HEK293 (cell line): ENCODE measurements around the gene ATXN7L3B.

ENCODE experiments used
- CTCF ChIP-seq: fragments of 450-650 bp; formaldehyde crosslinking; IDR thresholded peaks from 2 replicates; pipeline ENCODE4 v1.5.1; 2016; ENCODE audit warnings: missing biosample characterization, missing genetic modification characterization
- REST ChIP-seq: fragments of 450-650 bp; formaldehyde crosslinking; IDR thresholded peaks from 2 replicates; pipeline ENCODE4 v1.5.1; 2016; ENCODE audit warnings: missing biosample characterization, missing genetic modification characterization
- ZNF362 ChIP-seq: fragments of 450-650 bp; formaldehyde crosslinking; IDR thresholded peaks from 2 replicates; pipeline ENCODE4 v1.5.1; 2016; ENCODE audit warnings: missing biosample characterization, missing genetic modification characterization
- ZNF571 ChIP-seq: fragments of 450-650 bp; formaldehyde crosslinking; IDR thresholded peaks from 2 replicates; pipeline ENCODE4 v1.5.0; 2017; ENCODE audit warnings: missing biosample characterization, missing genetic modification characterization

- no peak for TF ChIP-seq ZNF362
- TF ChIP-seq REST (tag by site-specific recombination) = no peak
- TF ChIP-seq ZNF571 (tag by site-specific recombination) = no peak
- no peak for TF ChIP-seq CTCF (tag by site-specific recombination)
Measured at GRCh38 chr12:74514098-74514872, 23.4 kb upstream of the ATXN7L3B start.
